Stimulated activated CD8-positive, alpha-beta memory T cell treated with anti-CD3 and anti-CD28 coated beads, Interleukin-12 subunit alpha, Interleukin-12 subunit beta, amount 100 ng/mL, for 4 hours (primary cell): ENCODE results near the gene SIL1.
"Not testable (repeated sequence)": the region's sequence is repeated elsewhere in the genome, so short reads cannot be mapped to it uniquely, and the experiment has no call there.

ENCODE experiments used
- DNase-seq: peaks from one replicate; pipeline ENCODE4 v3.0.0-alpha.2; 2020; ENCODE audit warnings: low read depth

SIL1 gene

DNA sequence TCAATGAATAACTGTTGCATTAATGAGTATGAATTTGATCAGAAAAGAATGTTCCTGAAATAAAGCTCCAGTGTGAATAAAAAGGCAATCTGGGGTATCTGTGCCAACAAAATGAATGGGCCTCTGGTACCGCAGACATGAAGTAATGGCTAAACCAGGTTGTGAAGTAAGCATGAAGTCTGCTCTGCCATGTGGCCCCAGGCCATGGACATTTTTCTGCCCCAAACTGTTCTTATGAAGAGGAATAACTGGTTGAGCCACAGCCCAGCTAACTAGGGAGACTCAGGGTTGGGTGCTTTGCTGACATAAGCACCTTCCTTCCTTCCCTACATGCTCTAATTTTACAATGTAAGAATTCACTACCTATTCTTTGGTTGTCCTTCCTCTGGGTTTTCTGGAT, 175.6 kb downstream of the SIL1 start:
- no peak for DNase-seq

DNA sequence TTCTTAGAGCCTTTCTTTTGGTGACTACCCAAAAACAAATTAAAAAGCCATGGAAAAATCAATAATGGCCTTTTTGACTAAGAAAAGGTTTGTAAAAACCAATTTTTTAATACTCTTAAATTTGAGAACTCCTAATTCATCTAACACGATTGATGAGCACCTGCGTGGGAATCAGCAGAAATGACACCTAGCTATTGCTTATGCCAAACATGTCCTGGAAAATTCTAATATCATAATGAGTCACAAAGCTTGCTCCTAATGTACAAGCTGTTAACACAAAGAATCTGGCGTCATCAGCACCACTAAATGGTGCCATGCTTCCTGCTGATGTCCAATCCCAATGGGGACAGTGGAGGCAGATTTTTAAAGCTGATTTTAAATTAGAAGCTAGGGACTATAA, 176.8 kb downstream of the SIL1 start:
- no peak for DNase-seq

- DNase-seq, result no peak
These were observed 178.3 kb downstream of the SIL1 start for GRCh38 chr5:139019880-139020279.

- DNase-seq, result no peak
These were observed 179.0 kb downstream of the SIL1 start for GRCh38 chr5:139019211-139019610.

DNA sequence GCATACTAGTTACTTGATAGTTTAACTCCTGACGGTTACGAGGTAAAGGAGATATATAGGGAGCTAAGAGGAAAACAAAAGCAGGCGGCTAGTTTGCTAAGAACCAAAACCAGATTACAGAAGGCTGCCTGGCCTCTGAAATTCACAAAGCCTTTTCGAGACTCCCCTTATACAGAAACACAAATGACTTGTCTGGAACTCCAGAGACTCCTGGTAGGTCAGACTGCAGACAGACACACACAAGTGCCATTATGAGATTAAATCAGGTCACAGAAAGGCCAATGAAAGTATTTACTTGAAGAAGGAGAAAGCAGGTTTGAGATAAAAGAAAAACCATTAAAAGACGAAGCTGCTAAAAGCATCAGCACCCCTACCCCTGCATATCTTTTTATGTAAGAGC, 180.5 kb downstream of the SIL1 start:
- no peak for DNase-seq

DNA sequence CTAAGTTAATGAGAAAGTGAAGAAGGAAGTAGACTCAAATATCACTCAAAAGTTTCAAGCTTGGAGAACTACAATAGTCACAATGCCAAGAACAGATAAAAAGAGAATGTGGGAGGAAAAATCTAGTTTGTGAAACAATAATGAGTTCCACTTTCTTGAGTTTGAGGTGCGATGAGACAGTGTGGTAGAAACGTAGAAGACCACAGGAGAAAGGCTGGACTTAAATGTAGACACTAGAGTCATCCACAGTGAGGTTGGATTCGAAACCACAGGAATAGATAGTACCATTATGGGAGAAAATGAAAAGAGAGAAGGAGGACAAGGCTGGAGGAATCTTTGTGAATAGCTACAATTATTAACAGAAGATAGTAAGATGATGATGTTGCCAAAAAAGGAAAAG, 182.0 kb downstream of the SIL1 start:
- no peak for DNase-seq

- DNase-seq, result no peak
These were observed 183.4 kb downstream of the SIL1 start for GRCh38 chr5:139014726-139015125.

- no peak for DNase-seq
These were observed 186.0 kb downstream of the SIL1 start for GRCh38 chr5:139012176-139012575.

DNA sequence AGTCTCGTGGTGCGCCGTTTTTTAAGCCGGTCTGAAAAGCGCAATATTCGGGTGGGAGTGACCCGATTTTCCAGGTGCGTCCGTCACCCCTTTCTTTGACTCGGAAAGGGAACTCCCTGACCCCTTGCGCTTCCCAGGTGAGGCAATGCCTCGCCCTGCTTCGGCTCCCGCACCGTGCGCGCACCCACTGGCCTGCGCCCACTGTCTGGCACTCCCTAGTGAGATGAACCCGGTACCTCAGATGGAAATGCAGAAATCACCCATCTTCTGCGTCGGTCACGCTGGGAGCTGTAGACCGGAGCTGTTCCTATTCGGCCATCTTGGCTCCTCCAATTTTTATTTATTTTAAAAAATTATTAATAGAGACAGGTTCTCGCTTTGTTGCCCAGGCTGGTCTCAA, 187.0 kb downstream of the SIL1 start:
- not testable (repeated sequence) for DNase-seq

DNA sequence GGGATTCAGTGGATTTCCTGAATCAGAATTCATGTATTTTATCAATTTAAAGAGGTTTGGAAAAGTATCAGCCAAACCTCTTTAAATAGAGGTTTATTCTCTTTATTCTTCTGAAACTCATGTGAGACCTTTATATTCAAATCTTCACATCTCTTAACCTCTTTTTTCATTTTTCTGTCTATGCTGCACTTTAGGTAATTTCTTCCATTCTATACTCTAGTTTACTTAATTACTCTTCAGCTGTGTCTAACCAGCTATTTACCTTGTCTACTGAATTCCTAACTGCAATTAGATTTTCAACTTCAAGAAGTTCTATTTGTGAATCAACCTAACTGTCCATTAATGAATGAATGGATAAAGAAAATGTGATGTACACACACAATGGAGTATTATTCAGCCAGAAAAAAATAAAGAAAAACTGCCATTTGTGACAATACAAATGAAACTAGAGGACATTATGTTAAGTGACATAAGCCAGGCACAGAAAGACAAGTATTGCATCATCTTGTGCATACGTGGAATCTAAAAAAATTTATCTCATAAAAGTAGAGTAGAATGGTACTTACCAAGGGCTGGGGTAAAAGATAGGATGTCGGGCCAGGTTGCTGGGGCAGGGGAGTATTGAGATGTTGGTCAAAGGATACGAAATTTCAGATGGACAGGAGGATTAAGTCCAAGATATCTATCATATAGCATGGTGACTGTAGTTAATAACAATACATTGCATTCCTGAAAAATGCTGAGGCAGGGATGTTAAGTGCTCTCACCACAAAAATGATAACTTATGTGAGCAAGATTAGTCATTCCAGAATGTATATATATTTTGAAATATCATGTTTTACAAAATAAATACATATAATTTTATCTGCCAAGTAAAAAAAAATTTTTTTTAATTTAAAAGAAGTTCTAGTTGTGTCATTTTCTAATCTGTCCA, 193.5 kb downstream of the SIL1 start:
- DNase-seq, result no peak

- DNase-seq, result no peak
These were observed 198.5 kb downstream of the SIL1 start for GRCh38 chr5:138999674-139000073.

DNA sequence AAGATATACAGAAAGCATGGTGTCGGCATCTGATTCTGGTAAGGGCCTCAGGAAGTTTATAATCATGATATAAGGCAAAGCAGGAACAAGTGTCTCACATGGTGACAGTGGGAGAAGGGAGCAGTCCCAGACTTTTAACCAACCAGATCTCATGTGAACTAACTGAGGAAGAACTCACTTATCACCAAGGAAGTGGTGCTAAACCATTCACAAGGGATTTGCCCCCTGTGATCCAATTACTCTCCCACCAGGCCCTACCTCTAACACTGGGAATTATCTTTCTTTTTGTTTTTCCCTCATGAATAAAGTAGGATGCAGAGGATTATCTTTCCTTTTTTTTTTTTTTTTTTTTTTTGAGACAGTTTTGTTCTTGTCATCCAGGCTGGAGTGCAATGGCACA, 199.6 kb downstream of the SIL1 start:
- no peak for DNase-seq

GRCh38 chr5:138996120-138996519, 202.0 kb downstream of the SIL1 start:
- DNase-seq, result no peak

DNA sequence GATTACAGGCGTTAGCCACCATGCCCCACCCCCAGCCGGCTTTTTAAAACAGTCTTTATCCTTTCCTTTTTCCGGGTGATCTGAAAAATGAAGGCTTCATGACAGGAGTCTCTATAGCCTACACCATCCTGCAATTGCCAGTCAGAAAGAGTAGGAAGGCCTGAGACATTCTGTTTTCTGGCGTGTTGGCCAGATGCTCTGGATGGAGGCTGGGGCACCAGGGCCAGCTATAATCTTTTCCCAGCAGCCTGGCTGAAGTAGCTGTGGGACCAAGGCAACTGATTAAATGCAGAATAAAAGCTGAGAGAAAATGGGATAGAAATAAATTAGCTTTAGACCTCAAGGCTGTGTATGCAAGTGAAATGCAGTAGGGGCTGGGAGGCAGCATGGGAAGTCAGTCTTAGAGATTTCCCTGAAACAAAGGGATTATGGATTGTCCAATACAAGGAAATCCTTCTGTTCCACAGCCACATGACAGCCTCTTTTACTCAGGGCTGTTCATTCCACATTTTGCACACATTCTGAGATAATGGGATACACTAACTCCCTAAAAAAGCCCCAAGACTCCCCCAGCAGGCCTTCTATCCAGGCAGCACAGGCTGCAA, 207.1 kb downstream of the SIL1 start:
- DNase-seq, result no peak

GRCh38 chr5:138989720-138990119, 208.4 kb downstream of the SIL1 start:
- no peak for DNase-seq

DNA sequence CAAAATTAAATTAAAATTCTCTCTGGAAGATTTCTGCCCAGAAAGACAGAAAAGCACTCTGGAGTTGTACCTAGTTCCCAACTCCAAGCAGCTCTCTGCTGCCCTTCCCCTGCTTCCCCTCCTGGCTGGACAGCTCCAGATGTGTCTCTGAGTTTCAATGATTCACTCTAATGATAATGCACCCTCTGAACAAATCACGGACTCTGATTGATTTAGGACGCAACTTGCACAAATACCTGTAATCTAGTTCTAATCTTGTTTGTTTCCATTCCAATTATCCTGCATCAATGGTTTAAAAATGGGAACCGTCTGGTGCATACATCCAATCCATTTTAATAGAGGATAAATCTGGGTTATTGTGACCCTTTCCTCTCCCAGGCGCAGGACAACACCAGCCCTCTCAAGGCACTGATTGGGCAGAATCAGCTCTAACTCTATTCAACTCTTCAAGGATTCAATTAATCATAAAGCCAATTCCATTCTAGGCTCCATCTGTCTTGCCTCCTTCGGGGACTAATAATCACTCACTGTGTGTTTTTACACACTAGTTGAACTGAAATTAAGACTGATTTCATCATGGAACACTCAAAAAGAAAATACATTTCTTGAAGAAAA, 211.9 kb downstream of the SIL1 start:
- no peak for DNase-seq

GRCh38 chr5:138985683-138986082, 212.5 kb downstream of the SIL1 start:
- no peak for DNase-seq

DNA sequence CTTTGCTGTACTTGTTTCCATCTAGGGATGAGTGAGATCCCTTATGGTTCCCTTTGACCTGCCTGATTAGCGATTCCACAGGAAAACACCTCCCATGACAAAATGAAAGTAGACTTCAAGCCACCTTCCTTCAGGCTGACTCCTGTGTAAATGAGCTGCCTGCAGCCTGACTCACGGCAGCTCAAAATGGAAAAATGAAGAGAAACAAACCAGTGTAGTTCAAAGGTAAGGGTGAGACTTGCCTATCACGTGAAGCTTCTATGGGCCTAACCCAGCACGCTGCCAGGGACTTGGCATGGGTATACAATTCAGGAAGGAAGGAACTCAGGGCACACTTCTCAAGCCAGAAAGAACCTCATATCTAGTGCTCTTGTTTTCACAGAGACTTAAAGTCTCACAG, 212.9 kb downstream of the SIL1 start:
- DNase-seq, result no peak

DNA sequence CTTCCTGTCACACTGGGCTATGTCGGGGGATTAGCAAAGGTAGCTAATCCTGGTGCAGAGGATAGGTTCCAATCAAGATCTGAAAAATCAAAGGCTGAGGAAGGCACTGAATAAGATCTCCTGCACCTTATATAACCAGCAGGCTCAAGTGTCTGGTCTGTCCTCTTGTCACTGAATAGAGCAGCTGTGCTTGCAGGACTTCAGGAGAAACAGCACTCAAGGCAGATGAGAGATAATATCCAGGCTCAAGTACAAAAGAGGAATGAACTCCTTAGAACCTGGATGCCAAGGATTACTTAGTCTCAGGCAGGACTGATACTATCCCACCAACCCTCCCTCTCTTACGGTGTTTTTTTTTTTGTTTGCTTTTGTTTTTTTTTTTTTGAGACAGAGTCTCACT, 214.2 kb downstream of the SIL1 start:
- no peak for DNase-seq

GRCh38 chr5:138981586-138981985, 216.6 kb downstream of the SIL1 start:
- DNase-seq, result no peak

DNA sequence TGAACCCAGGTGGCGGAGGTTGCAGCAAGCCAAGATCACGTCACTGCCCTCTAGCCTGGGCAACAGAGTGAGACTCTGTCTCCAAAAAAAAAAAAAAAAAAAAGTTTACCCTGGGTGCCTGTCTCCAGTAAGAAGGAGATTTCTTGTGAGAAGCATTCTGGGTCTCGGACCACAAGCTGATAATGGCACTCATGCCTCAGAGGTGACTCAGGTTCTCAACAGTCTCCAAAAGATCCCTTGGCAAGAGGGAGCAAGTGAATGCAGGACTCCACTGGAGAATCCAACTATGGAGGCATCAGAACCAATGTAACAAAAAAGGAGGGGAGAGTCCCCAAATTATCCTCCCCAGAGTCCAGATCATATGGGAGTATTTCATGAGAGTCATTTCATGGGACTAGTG, 217.0 kb downstream of the SIL1 start:
- DNase-seq, result no peak

- no peak for DNase-seq
These were observed 217.7 kb downstream of the SIL1 start for GRCh38 chr5:138980441-138980840.

DNA sequence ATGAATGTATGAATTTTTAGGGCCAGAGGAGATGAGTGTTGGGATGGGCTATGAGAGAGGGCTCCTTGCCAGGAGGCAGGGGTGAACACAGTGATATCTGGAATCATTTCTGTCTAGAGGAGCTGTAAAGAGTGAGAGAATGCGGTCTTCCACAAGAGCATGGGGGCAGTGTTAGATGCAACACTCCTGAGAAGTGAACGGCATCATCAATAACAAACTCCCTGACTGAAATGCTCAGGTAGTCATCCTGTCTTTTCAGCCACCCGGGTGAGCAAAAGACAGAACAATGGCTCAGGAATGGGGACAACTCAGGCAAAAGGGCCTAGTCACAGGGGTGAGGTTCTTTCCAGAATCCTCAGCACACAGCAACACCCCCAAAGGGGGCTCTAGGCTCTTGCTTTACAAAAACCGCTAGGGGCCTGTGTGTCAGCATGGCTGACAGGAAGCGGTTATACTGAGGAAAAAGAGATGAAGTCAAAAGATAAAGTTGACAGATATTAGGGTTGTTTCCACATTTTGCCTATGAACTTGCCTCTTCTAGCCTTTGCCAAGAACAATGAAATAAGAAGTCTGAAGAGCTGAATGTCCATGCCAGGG, 218.4 kb downstream of the SIL1 start:
- peak; percentile 8 for DNase-seq
